Left ventricle myocardium inferior (tissue), 1 donor: ENCODE data around the gene C11orf24. TPM values are rescaled to one million over a fixed set of nuclear protein-coding genes. Genes with fewer than 3 reads are reported as not detected.
"Not testable (repeated sequence)": the region's sequence is repeated elsewhere in the genome, so short reads cannot be mapped to it uniquely, and the experiment has no call there.

ENCODE experiments used
- DNase-seq: peaks from one replicate; pipeline ENCODE4 v3.0.0-alpha.2; 2020
- H3K27ac ChIP-seq: fragments of 200-600 bp; replicated peaks from 2 replicates; pipeline ENCODE4 v1.8.0; 2021
- H3K27me3 ChIP-seq: fragments of 200-600 bp; 2 replicates; pipeline ENCODE4 v1.8.0; 2021; ENCODE audit warnings: low read depth
- H3K36me3 ChIP-seq: fragments of 200-600 bp; 2 replicates; pipeline ENCODE4 v1.8.0; 2021
- H3K4me1 ChIP-seq: fragments of 200-600 bp; 2 replicates; pipeline ENCODE4 v1.8.0; 2021
- H3K4me3 ChIP-seq: fragments of 200-600 bp; 2 replicates; pipeline ENCODE4 v1.8.0; 2021; ENCODE audit warnings: mild to moderate bottlenecking, moderate library complexity
- H3K9me3 ChIP-seq: fragments of 200-600 bp; replicated peaks from 2 replicates; pipeline ENCODE4 v1.8.0; 2021
- intact Hi-C: fragments of 100-400 bp; cut with micrococcal nuclease; formaldehyde crosslinking; loops from one replicate; pipeline ENCODE4 v1.11.0; 2022
- total RNA-seq: library from RNA; stranded (reverse); fragmentation: NEBNext Ultra II Directional; extraction: Animal tissue kit (Norgen Biotek cat#: 25700); gene quantifications from one replicate; pipeline ENCODE4 v1.2.1, GENCODE V29; 2021
- TF ChIP-seq, protein P1 (sequence below): fragments of 200-600 bp; IDR thresholded peaks from 2 replicates; pipeline ENCODE4 v1.8.0; 2021; ENCODE audit warnings: antibody characterized with exemption, mild to moderate bottlenecking, borderline replicate concordance
- donor health status: DM: no; HTN: yes; CAD: no; lungs with severe emphysema.

The C11orf24 gene
- total RNA-seq, 1 donor from 2014 or later, result 28.6 TPM

DNA sequence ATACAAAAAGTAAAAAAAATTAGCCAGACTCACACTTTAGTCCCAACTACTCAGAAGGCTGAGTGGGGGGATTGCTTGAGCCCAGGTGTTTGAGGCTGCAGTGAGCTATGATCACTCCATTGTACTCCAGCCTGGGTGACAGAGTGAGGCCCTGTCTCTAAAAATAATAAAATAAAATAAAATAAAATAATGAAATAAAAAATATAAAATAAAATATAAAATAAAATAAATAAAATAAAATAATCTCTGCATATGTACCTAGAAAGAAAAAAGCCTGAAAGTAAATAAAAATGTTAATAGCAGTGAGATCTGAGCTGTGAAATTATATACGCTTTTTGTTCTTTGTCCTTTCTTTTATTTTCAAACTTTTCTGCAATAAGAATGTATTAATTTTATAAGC, 23.5 kb upstream of the C11orf24 start:
- H3K36me3 ChIP-seq, result no peaks in the 10 kb centered on the region
- H3K4me3 ChIP-seq, result no peak overlapping the region
- no peak overlapping the region for H3K27ac ChIP-seq
- DNase-seq, result no peak
- intact Hi-C loops, result no loop called here
- TF ChIP-seq, protein P1, sequence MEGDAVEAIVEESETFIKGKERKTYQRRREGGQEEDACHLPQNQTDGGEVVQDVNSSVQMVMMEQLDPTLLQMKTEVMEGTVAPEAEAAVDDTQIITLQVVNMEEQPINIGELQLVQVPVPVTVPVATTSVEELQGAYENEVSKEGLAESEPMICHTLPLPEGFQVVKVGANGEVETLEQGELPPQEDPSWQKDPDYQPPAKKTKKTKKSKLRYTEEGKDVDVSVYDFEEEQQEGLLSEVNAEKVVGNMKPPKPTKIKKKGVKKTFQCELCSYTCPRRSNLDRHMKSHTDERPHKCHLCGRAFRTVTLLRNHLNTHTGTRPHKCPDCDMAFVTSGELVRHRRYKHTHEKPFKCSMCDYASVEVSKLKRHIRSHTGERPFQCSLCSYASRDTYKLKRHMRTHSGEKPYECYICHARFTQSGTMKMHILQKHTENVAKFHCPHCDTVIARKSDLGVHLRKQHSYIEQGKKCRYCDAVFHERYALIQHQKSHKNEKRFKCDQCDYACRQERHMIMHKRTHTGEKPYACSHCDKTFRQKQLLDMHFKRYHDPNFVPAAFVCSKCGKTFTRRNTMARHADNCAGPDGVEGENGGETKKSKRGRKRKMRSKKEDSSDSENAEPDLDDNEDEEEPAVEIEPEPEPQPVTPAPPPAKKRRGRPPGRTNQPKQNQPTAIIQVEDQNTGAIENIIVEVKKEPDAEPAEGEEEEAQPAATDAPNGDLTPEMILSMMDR, result no peak
- H3K27me3 ChIP-seq, result no peaks in the 10 kb centered on the region
- peaks cover 19% of the 10 kb centered on the region for H3K4me1 ChIP-seq
- H3K9me3 ChIP-seq, result no peaks in the 10 kb centered on the region

GRCh38 chr11:68293708-68294107, 21.9 kb upstream of the C11orf24 start:
- Histone ChIP-seq H3K4me1 (peaks cover 15% of the 10 kb centered on the region), H3K27ac (no peak overlapping the region), H3K27me3 (no peaks in the 10 kb centered on the region), H3K36me3 (no peaks in the 10 kb centered on the region), H3K9me3 (peaks cover 4% of the 10 kb centered on the region), H3K4me3 (no peak overlapping the region)
- TF ChIP-seq, protein P1, result no peak
- no peak for DNase-seq
- intact Hi-C loops, result no loop called here

DNA sequence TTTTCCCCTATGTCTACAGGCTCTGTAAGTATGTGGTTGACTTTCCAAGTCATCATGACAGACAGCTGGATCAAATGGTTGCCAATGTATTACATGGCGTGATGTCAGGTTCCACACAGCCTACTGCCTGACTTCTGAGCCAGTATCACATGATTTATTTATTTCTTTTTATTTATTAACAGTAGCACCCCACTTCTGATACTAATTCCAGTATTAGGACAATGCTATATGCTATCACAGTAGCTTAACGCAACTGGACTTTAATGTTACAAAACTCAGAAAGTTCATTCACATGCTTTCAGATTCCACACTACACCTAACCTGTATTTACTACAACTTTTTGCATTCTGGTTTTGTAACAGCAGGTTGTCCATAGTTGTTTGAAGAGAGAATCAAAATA, 17.7 kb upstream of the C11orf24 start:
- H3K9me3 ChIP-seq, result peaks cover 4% of the 10 kb centered on the region

GRCh38 chr11:68287419-68287818, 15.6 kb upstream of the C11orf24 start:
- TF ChIP-seq, protein P1, result no peak
- Histone ChIP-seq H3K9me3 (peaks cover 4% of the 10 kb centered on the region), H3K27ac (no peak overlapping the region), H3K4me1 (no peaks in the 10 kb centered on the region), H3K36me3 (no peaks in the 10 kb centered on the region), H3K27me3 (no peaks in the 10 kb centered on the region), H3K4me3 (no peak overlapping the region)
- no peak for DNase-seq
- intact Hi-C loops, result no loop called here

More for the DNA sequence above, 17.7 kb upstream of the C11orf24 start:
- no peak for DNase-seq
- TF ChIP-seq, protein P1, result no peak
- intact Hi-C loops, result no loop called here
- Histone ChIP-seq H3K36me3 (no peaks in the 10 kb centered on the region), H3K27me3 (no peaks in the 10 kb centered on the region), H3K4me1 (no peaks in the 10 kb centered on the region), H3K27ac (no peak overlapping the region), H3K4me3 (no peak overlapping the region)

DNA sequence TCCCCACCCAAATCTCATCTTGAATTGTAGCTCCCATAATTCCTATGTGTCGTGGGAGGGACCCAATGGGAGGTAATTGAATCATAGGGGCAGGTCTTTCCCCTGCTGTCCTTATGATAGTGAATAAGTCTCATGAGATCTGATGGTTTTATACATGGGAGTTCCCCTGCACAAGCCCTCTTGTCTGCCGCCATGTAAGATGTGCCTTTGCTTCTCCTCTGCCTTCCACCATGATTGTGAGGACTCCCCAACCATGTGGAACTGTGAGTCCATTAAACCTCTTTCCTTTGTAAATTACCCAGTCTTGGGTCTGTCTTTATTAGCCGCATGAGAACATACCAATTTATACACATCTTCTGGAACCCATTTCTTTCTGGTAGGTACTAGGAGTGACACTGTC, 12.8 kb upstream of the C11orf24 start:
- DNase-seq, H3K27me3 ChIP-seq, intact Hi-C loops, H3K27ac ChIP-seq, H3K4me1 ChIP-seq, H3K36me3 ChIP-seq, H3K4me3 ChIP-seq, H3K9me3 ChIP-seq: not testable (repeated sequence)

GRCh38 chr11:68282861-68283230, 11.1 kb upstream of the C11orf24 start:
- Histone ChIP-seq H3K4me1 (no peaks in the 10 kb centered on the region), H3K36me3 (no peaks in the 10 kb centered on the region), H3K27ac (no peak overlapping the region), H3K4me3 (no peak overlapping the region), H3K9me3 (no peaks in the 10 kb centered on the region), H3K27me3 (no peaks in the 10 kb centered on the region)
- intact Hi-C loops, result no loop called here
- DNase-seq, result no peak
- TF ChIP-seq, protein P1, result no peak
